A549 (cell line): Measurements from ENCODE around the gene RHOB. TPM values are rescaled to one million over a fixed set of nuclear protein-coding genes. Genes with fewer than 3 reads are reported as not detected.

Experiments used
- ATAC-seq, 2 experiments: fragments of 200-7000 bp in 1 of 2; fragments of >200 bp in 1 of 2; cut with Nextera tagmentation in 1 of 2; cut with Tn5 transposase in 1 of 2; 3 replicates each; pipeline versions ENCODE4 v1.8.0 to v1.9.1; 2018 to 2020; ENCODE audit warnings: mild to moderate bottlenecking in 1 of 2, moderate library complexity in 1 of 2
- CTCF ChIA-PET: fragments of 300-600 bp; sonication (Branson Sonifier 250); formaldehyde crosslinking; extraction: SDS; loops from one replicate; lab custom pipeline; 2021; ENCODE audit warnings: antibody characterized with exemption, inconsistent platforms; lab: Yijun Ruan, JAX
- POLR2A ChIA-PET: fragments of 350-600 bp; formaldehyde crosslinking; extraction: SDS; loops from one replicate; lab custom pipeline; 2021; ENCODE audit warnings: antibody characterized with exemption, inconsistent platforms; lab: Yijun Ruan, JAX
- DNase-seq, 2 experiments: peaks; one replicate each; pipeline versions ENCODE4 v3.0.0 to v3.0.0-alpha.2; 2011 to 2016; ENCODE audit warnings: low read depth in 1 of 2, low spot score in 1 of 2
- FAIRE-seq: peaks from 2 replicates; lab custom pipeline; 2011; peaks lifted over from hg19 to GRCh38; lab: Jason Lieb, UNC
- H3K27ac ChIP-seq, 2 experiments: fragments of >200 bp; sonication (Bioruptor Twin); formaldehyde crosslinking; 3 replicates each; pipeline ENCODE4 v1.5.1; 2016 to 2017
- H3K4me1 ChIP-seq: fragments of >200 bp; sonication (Bioruptor Twin); formaldehyde crosslinking; 3 replicates; pipeline ENCODE4 v1.6.1; 2016
- H3K4me2 ChIP-seq: fragments of >200 bp; sonication (Bioruptor Twin); formaldehyde crosslinking; 3 replicates; pipeline ENCODE4 v1.6.1; 2016
- H3K4me3 ChIP-seq: fragments of >200 bp; sonication (Bioruptor Twin); formaldehyde crosslinking; 3 replicates; pipeline ENCODE4 v1.5.1; 2016
- H3K9me3 ChIP-seq: fragments of >200 bp; sonication (Bioruptor Twin); formaldehyde crosslinking; 3 replicates; pipeline ENCODE4 v1.6.1; 2016
- ATOH8 ChIP-seq: fragments of 250-450 bp; sonication (Bioruptor Pico); IDR thresholded peaks from 2 replicates; pipeline ENCODE4 v1.5.0; 2020; ENCODE audit warnings: low read depth, mild to moderate bottlenecking, moderate library complexity
- BCL3 ChIP-seq: fragments of >200 bp; sonication (Bioruptor Twin); formaldehyde crosslinking; IDR thresholded peaks from 3 replicates; pipeline ENCODE4 v1.6.1; 2016
- CEBPB ChIP-seq, 2 experiments: fragments of >200 bp in 1 of 2; sonication (Bioruptor Twin) in 1 of 2; formaldehyde crosslinking in 1 of 2; IDR thresholded peaks; 2 replicates each; pipeline ENCODE4 v1.6.1; 2012 to 2016
- CHD2 ChIP-seq: fragments of 150-350 bp; IDR thresholded peaks from 2 replicates; pipeline ENCODE4 v1.6.1; 2014; ENCODE audit warnings: low read length; ENCODE audit not compliant: partially characterized antibody
- E2F6 ChIP-seq: IDR thresholded peaks from 2 replicates; pipeline ENCODE4 v1.6.1; 2012; ENCODE audit warnings: low read depth, borderline replicate concordance
- EP300 ChIP-seq, 2 experiments: fragments of >200 bp; sonication (Bioruptor Twin); formaldehyde crosslinking; IDR thresholded peaks; 2 replicates in 1 of 2; 3 replicates in 1 of 2; pipeline ENCODE4 v1.6.1; 2016 to 2017
- ESRRA ChIP-seq: fragments of 150-350 bp; IDR thresholded peaks from 2 replicates; pipeline ENCODE4 v1.6.1; 2014; ENCODE audit warnings: mild to moderate bottlenecking, low read length, borderline replicate concordance
- FOSB ChIP-seq: fragments of 250-450 bp; sonication (Bioruptor Pico); IDR thresholded peaks from 2 replicates; pipeline ENCODE4 v1.5.0; 2020; ENCODE audit warnings: mild to moderate bottlenecking, moderate library complexity
- FOSL2 ChIP-seq, 2 experiments: fragments of 450-650 bp in 1 of 2; fragments of >200 bp in 1 of 2; sonication (Bioruptor Twin) in 1 of 2; formaldehyde crosslinking; IDR thresholded peaks; 2 replicates each; pipeline versions ENCODE4 v1.5.0 to v1.6.1; 2016 to 2020; ENCODE audit warnings: mild to moderate bottlenecking in 1 of 2, moderate library complexity in 1 of 2
- FOXS1 ChIP-seq: fragments of 250-450 bp; sonication (Bioruptor Pico); IDR thresholded peaks from 2 replicates; pipeline ENCODE4 v1.5.0; 2020; ENCODE audit warnings: mild to moderate bottlenecking, moderate library complexity
- GATA3 ChIP-seq: IDR thresholded peaks from 2 replicates; pipeline ENCODE4 v1.6.1; 2012; ENCODE audit warnings: borderline replicate concordance
- HMGXB4 ChIP-seq: fragments of 250-450 bp; sonication (Bioruptor Pico); IDR thresholded peaks from 2 replicates; pipeline ENCODE4 v1.5.0; 2021; ENCODE audit warnings: mild to moderate bottlenecking, moderate library complexity, borderline replicate concordance
- JUNB ChIP-seq: fragments of >200 bp; sonication (Bioruptor Twin); formaldehyde crosslinking; IDR thresholded peaks from 2 replicates; pipeline ENCODE4 v1.6.1; 2016
- KDM5A ChIP-seq: fragments of 200-600 bp; sonication (generic); IDR thresholded peaks from 2 replicates; pipeline ENCODE4 v1.6.1; 2016; ENCODE audit warnings: antibody characterized with exemption, mild to moderate bottlenecking
- MAFK ChIP-seq: fragments of 450-650 bp; IDR thresholded peaks from 2 replicates; pipeline ENCODE4 v1.6.1; 2014; ENCODE audit not compliant: partially characterized antibody
- NPAS2 ChIP-seq: fragments of 250-450 bp; sonication (Bioruptor Pico); IDR thresholded peaks from 2 replicates; pipeline ENCODE4 v1.8.0; 2022; ENCODE audit warnings: mild to moderate bottlenecking, moderate library complexity, borderline replicate concordance
- NR3C1 ChIP-seq: fragments of >200 bp; sonication (Bioruptor Twin); formaldehyde crosslinking; IDR thresholded peaks from 3 replicates; pipeline ENCODE4 v1.6.1; 2017
- POLR2A ChIP-seq: IDR thresholded peaks from 2 replicates; pipeline ENCODE4 v1.6.1; 2012; ENCODE audit warnings: mild to moderate bottlenecking, low read length
- RAD21 ChIP-seq, 2 experiments: fragments of >200 bp in 1 of 2; sonication (Bioruptor Twin) in 1 of 2; formaldehyde crosslinking in 1 of 2; IDR thresholded peaks in 1 of 2; conservative IDR thresholded peaks in 1 of 2; 2 replicates in 1 of 2; 3 replicates in 1 of 2; pipeline ENCODE4 v1.6.1; 2012 to 2018; ENCODE audit warnings: inconsistent platforms in 1 of 2
- RFX5 ChIP-seq: fragments of 450-650 bp; IDR thresholded peaks from 2 replicates; pipeline ENCODE4 v1.7.1; 2014; ENCODE audit warnings: antibody characterized with exemption, mild to moderate bottlenecking, moderate library complexity
- RNF2 ChIP-seq: fragments of 200-600 bp; sonication (generic); IDR thresholded peaks from 2 replicates; pipeline ENCODE4 v1.6.1; 2016; ENCODE audit warnings: low read depth, mild to moderate bottlenecking, antibody characterized with exemption, moderate library complexity, borderline replicate concordance
- ZNF302 ChIP-seq: fragments of 250-450 bp; sonication (Bioruptor Pico); IDR thresholded peaks from 2 replicates; pipeline ENCODE4 v1.9.0; 2021; ENCODE audit warnings: inconsistent platforms, mild to moderate bottlenecking, moderate library complexity
- WGBS: methylation state at CpG from one replicate; pipeline ENCODE4 v1.1.6; 2017; ENCODE audit errors: missing lambda C conversion rate; 5-methylcytosine and 5-hydroxymethylcytosine counted together
- polyA plus RNA-seq, 4 experiments: library from polyadenylated mRNA; depleted of rRNA in 3 of 4; stranded (reverse); fragments of >200 nt; fragmentation: RNase III in 1 of 4; extraction: RNeasy Plus Mini Kit Qiagen cat#74134 plus additional on column Dnase treatment in 1 of 4; gene quantifications; 2 replicates in 3 of 4; 3 replicates in 1 of 4; pipeline ENCODE4 v1.2.3, GENCODE V29; 2011 to 2017

RHOB gene
- polyA plus RNA-seq, 2 of the 4 experiments (the other 2 are of a cell fraction), result 84.5 to 157 TPM

- DNase-seq, result no peak
- POLR2A ChIA-PET, result interaction anchor here (4.6 kb wide), 1 partner anchor 22 kb away, joined by 33 read pairs; the partner anchor contains the start of gene RHOB
- TF ChIP-seq CEBPB (IDR thresholded peaks at IDR 0.05) (no peak), NPAS2 (CRISPR knock-in tag) (no peak), E2F6 (no peak), FOSB (CRISPR knock-in tag) (no peak), KDM5A (no peak), EP300 (IDR thresholded peaks at IDR 0.05) (no peak), GATA3 (no peak), HMGXB4 (CRISPR knock-in tag) (no peak), ESRRA (no peak)
- TF ChIP-seq, all 56 proteins: peak for 0
- Histone ChIP-seq H3K27ac (no peak overlapping the region), H3K4me1 (0 out of 3 replicates have a peak, but pooled peaks cover 2% of the 10 kb centered on the region), H3K4me3 (no peak overlapping the region), H3K9me3 (no peaks in the 10 kb centered on the region), H3K4me2 (no peak overlapping the region)
- 90% methylated on average over 6 of the region's 6 CpGs for WGBS
- ATAC-seq (no peak), FAIRE-seq (no peak)
- CTCF ChIA-PET, result interaction anchor here (0.7 to 15.9 kb wide), 10 partner anchors 13 to 216 kb away, joined by 3 to 128 read pairs (median 14); no protein-coding TSS in a partner anchor
These were observed 21.4 kb upstream of the RHOB start for GRCh38 chr2:20425371-20425881.

- ATAC-seq (no peak), FAIRE-seq (no peak), DNase-seq (no peak)
- H3K4me3 ChIP-seq, result no peak overlapping the region
- no peak overlapping the region for H3K27ac ChIP-seq
- WGBS, result 86% methylated on average over 2 of the region's 2 CpGs
- peaks cover 5% of the 10 kb centered on the region; the same call in 2 of the 3 replicates for H3K4me1 ChIP-seq
- no peaks in the 10 kb centered on the region for H3K9me3 ChIP-seq
- H3K4me2 ChIP-seq, result no peak overlapping the region
- TF ChIP-seq RAD21 (conservative IDR thresholded peaks at IDR 0.05 in 1 of 2, IDR thresholded peaks at IDR 0.05 in 1 of 2), result no peak
- TF ChIP-seq CHD2, result no peak
- no peak for TF ChIP-seq BCL3
- no peak for TF ChIP-seq EP300 (IDR thresholded peaks at IDR 0.05)
- TF ChIP-seq RNF2, result no peak
- no peak for TF ChIP-seq ZNF302 (CRISPR knock-in tag)
- no peak for TF ChIP-seq RFX5
- TF ChIP-seq JUNB, result no peak
- ChIA-PET CTCF (interaction anchor here (0.7 to 15.9 kb wide), 6 partner anchors 13 to 216 kb away, joined by 3 to 128 read pairs (median 28); no protein-coding TSS in a partner anchor), POLR2A (no interaction called here)
These were observed 21.0 kb upstream of the RHOB start for GRCh38 chr2:20425884-20426283.

GRCh38 chr2:20427931-20428526 lies 18.8 kb upstream of the RHOB start:
- POLR2A ChIA-PET, result interaction anchor here (1.0 kb wide), 1 partner anchor 19 kb away, joined by 4 read pairs; the partner anchor contains the start of gene RHOB
- 79% methylated on average over 10 of the region's 10 CpGs for WGBS
- no peaks in the 10 kb centered on the region for H3K9me3 ChIP-seq
- ATAC-seq (no peak), FAIRE-seq (no peak), DNase-seq (no peak)
- H3K4me3 ChIP-seq, result no peak overlapping the region
- TF ChIP-seq MAFK (no peak), ESRRA (no peak), FOSL2 (IDR thresholded peaks at IDR 0.05) (no peak), FOSL2 (CRISPR knock-in tag; IDR thresholded peaks at IDR 0.05) (no peak), BCL3 (no peak), HMGXB4 (CRISPR knock-in tag) (no peak), NR3C1 (no peak), ATOH8 (CRISPR knock-in tag) (no peak), FOXS1 (CRISPR knock-in tag) (no peak), EP300 (IDR thresholded peaks at IDR 0.05) (no peak), POLR2A (no peak)
- peaks cover 5% of the 10 kb centered on the region; the same call in 2 of the 3 replicates for H3K4me1 ChIP-seq
- H3K4me2 ChIP-seq, result no peak overlapping the region
- CTCF ChIA-PET, result interaction anchor here (0.6 to 15.9 kb wide), 16 partner anchors 9 to 233 kb away, joined by 3 to 128 read pairs (median 4); no protein-coding TSS in a partner anchor
- H3K27ac ChIP-seq, result no peak overlapping the region
